Posterior vena cava (tissue), 2 donors: Measurements from ENCODE around the gene SLC17A5. TPM values are rescaled to one million over a fixed set of nuclear protein-coding genes. Genes with fewer than 3 reads are reported as not detected.
A peak's percentile ranks its signal among the peaks of the same experiment; 100 is the strongest.
"Not testable (repeated sequence)": the region's sequence is repeated elsewhere in the genome, so short reads cannot be mapped to it uniquely, and the experiment has no call there.

Source experiments
- DNase-seq: peaks from one replicate; pipeline ENCODE4 v3.0.0-alpha.2; 2020; ENCODE audit warnings: low spot score
- intact Hi-C, 2 donors: fragments of 100-400 bp; cut with DNase I; formaldehyde crosslinking; loops; one replicate each; pipeline versions ENCODE4 v1.14.1 to v1.14.2; 2022 to 2023
- total RNA-seq, 2 donors: library from RNA; stranded (reverse); fragmentation: NEBNext Ultra II Directional; extraction: Animal tissue kit (Norgen Biotek cat#: 25700); gene quantifications; one replicate each; pipeline ENCODE4 v1.2.1, GENCODE V29; 2021
- donor health status: DM: yes; HTN: yes; CAD: no.
- donor health status: DM: yes; HTN: yes; CAD: no.

SLC17A5 gene
- total RNA-seq, 2 donors from 2014 or later: 15.2 to 16.6 TPM

DNA sequence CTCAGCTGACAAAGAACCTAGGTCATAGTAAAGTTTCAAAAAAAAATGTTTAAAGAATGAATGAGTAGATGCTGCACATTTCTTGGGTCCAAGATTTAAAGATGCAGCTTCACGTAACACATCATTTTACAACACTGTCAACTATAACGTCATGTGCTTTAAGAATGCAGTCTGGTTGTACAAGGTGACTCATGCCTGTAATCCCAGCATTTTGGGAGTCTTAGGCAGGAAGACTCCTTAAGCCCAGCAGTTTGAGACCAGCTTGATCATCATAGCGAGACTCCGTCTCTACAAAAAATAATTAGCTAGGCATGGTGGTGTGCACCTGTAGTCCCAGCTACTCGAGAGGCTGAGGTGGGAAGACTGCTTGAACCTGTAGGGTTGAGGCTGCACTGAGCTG lies 21.9 kb downstream of the SLC17A5 start:
- intact Hi-C loops: no loop called here
- DNase-seq: no peak

- DNase-seq: no peak
- intact Hi-C loops: no loop called here
Observed at GRCh38 chr6:73630401-73630800, 23.4 kb downstream of the SLC17A5 start.

DNA sequence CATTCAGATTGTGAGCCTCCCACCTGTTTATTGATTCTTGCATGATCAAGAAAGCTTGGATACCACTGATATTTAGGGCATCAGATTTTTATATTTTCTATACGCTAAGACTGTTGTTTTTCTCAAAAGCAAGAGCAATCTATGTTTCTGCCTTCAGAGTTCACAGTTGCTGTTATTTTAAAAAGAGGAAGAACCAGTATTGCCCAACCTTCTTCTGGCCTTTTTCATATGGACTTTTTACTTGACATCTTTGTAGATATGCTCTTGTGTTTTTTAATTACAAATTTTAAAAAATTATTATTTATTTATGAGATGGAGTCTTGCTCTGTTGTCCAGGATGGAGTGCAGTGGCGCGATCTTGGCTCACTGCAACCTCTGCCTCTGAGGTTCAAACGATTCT lies 28.9 kb downstream of the SLC17A5 start:
- intact Hi-C loops: no loop called here
- no peak for DNase-seq

DNA sequence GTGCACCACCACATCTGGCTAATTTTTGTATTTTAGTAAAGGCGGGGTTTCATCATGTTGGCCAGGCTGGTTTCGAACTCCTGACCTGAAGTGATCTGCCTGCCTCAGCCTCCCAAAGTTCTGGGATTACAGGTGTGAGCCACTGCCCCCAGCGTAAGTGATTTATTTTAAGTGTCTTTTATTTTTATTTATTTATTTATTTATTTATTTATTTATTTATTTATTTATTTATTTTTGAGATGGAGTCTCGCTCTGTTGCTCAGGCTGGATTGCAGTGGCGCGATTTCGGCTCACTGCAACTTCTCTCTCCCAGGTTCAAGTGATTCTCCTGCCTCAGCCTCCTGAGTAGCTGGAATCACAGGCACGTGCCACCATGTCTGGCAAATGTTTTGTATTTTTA lies 30.3 kb downstream of the SLC17A5 start:
- DNase-seq, intact Hi-C loops: not testable (repeated sequence)

DNA sequence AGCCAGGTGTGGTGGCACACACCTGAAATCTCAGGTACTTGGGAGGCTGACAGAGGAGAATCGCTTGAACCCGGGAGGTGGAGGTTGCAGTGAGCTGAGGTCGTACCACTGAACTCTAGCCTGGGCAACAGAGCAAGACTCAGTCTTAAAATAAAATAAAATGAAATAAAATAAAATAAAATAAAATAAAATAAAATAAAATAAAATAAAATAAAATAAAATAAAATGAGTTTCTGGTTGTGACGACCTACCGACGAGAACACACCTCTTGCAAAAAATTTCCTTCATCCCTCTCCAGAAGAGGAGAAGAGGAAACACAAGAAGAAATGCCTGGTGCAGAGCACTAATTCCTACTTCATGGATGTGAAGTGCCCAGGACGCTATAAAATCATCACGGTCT lies 35.7 kb downstream of the SLC17A5 start:
- intact Hi-C loops: loop anchor here in 1 of 2 donors (5.0 kb wide), 1 partner anchor 441 kb away; no protein-coding TSS in a partner anchor
- DNase-seq: not testable (repeated sequence)

GRCh38 chr6:73614802-73615201 lies 39.0 kb downstream of the SLC17A5 start:
- intact Hi-C loops: loop anchor here (5.0 kb wide), 3 partner anchors 98 to 438 kb away; no protein-coding TSS in a partner anchor

DNA sequence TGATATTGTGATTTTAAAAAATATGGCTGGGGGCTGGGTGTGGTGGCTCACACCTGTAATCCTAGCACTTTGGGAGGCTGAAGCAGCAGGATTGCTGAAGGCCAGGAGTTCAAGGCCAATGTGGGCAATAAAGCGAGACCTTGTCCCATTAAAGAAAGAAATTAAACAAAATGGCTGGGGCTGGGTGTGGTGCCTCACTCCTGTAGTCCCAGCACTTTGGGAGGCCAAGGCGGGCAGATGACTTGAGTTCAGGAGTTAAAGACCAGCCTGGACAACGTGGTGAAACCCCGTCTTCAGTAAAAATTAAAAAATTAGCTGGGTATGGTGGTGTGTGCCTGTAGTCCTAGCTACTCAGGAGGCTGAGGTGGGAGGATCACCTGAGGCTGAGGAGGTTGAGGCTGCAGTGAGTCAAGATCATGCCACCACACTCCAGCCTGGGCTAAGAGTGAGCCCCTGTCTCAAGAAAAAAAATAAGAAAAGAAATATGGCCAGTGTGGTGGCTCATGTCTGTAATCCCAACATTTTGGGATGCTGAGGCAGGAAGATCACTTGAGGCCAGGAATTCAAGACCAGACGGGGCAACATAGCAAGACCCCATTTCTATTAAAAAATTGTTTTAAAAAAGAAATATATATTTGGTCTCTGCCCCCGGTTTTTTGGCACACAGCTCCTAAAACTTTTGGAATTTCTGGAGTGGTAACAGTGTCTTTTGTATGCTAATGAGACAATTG lies 39.8 kb downstream of the SLC17A5 start:
- intact Hi-C loops: loop anchor here (5.0 kb wide), 2 partner anchors 97 to 102 kb away; no protein-coding TSS in a partner anchor
- DNase-seq: no peak

More at GRCh38 chr6:73614802-73615201, 39.0 kb downstream of the SLC17A5 start:
- DNase-seq: no peak

GRCh38 chr6:73612611-73613010 lies 41.2 kb downstream of the SLC17A5 start:
- intact Hi-C loops: loop anchor here (5.0 kb wide), 2 partner anchors 95 to 100 kb away; no protein-coding TSS in a partner anchor
- no peak for DNase-seq

DNA sequence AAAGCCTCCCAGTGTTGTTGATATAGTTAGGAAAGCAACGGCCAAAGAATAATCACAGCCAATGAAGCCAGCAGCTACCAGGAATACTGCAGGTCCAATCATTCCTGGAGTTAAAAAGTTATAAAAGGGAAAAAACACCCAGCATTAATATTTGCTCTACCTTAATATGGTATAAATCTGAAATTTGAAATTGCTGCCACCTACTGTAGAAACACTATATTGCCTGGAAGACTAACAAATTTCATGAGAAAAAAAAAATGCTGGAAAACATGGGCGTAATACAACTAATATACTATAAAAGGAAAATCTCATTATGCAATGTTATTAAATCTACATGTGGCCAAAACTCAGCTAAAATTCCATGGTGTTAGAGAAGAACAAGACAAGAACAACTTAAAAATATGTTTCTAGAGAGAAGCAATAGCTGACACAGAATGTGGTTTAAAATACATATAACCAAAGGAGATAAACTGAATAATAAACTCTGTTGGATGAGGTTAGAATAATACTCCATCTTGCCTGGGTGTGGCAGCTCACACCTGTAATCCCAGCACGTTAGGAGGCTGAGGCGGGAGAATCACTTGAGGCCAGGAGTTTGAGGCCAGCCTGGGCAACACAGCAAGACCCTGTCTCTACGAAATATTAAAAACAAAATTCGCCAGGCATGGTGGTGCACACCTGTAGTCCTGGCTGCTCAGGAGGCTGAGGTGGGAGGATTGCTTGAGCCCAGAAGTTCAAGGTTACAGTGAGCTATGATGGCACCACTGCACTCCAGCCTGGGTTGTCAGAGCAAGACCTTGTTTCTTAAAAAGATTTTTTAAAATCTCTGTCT lies 43.1 kb downstream of the SLC17A5 start:
- no peak for DNase-seq
- intact Hi-C loops: loop anchor here (5.0 kb wide), 2 partner anchors 93 to 98 kb away; no protein-coding TSS in a partner anchor

GRCh38 chr6:73608761-73609160 lies 45.0 kb downstream of the SLC17A5 start:
- DNase-seq: no peak
- intact Hi-C loops: no loop called here

GRCh38 chr6:73606428-73606827 lies 47.4 kb downstream of the SLC17A5 start:
- DNase-seq: no peak
- intact Hi-C loops: no loop called here

DNA sequence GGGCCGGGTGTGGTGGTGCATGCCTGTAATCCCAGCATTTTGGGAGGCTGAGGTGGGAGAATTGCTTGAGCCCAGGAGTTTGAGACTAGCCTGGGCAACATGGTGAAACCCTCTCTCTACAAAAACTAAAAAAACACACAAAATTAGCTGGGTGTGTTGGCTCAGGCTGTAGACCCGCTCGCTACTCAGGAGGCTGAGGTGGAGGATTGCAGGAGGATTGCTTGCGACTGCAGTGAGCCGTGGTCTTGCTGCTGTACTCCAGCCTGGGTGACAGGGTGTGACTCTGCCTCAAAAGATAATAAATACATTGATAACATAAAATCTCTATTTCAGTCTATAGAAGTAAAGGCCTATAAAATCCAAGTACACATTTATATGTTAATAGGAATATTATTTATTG lies 49.3 kb downstream of the SLC17A5 start:
- intact Hi-C loops: no loop called here
- no peak for DNase-seq

GRCh38 chr6:73604020-73604419 lies 49.8 kb downstream of the SLC17A5 start:
- intact Hi-C loops: no loop called here
- DNase-seq: no peak

GRCh38 chr6:73586416-73586974 lies 67.3 kb downstream of the SLC17A5 start:
- DNase-seq: no peak
- intact Hi-C loops: no loop called here

GRCh38 chr6:73585566-73586415 lies 68.0 kb downstream of the SLC17A5 start:
- intact Hi-C loops: no loop called here
- DNase-seq: no peak

DNA sequence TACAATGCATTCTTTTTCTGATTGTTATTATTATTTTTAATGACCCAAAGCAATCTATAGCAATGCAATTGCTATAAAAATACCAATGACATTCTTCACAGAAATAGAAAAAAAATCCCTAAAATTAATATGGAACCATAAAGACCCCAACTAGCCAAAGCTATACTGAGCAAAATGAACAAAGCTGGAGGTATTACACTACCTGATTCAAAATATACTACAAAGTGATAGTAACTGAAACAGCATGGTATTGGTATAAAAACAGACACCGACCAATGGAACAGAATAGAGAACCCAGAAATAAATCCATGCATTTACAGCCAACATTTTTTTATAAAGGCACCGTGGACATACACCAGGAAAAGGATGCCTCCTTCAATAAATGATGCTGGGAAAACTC lies 72.5 kb downstream of the SLC17A5 start:
- intact Hi-C loops: loop anchor here in 1 of 2 donors (2.0 kb wide), 1 partner anchor 60 kb away; the partner anchor contains the start of gene EEF1A1
- no peak for DNase-seq

DNA sequence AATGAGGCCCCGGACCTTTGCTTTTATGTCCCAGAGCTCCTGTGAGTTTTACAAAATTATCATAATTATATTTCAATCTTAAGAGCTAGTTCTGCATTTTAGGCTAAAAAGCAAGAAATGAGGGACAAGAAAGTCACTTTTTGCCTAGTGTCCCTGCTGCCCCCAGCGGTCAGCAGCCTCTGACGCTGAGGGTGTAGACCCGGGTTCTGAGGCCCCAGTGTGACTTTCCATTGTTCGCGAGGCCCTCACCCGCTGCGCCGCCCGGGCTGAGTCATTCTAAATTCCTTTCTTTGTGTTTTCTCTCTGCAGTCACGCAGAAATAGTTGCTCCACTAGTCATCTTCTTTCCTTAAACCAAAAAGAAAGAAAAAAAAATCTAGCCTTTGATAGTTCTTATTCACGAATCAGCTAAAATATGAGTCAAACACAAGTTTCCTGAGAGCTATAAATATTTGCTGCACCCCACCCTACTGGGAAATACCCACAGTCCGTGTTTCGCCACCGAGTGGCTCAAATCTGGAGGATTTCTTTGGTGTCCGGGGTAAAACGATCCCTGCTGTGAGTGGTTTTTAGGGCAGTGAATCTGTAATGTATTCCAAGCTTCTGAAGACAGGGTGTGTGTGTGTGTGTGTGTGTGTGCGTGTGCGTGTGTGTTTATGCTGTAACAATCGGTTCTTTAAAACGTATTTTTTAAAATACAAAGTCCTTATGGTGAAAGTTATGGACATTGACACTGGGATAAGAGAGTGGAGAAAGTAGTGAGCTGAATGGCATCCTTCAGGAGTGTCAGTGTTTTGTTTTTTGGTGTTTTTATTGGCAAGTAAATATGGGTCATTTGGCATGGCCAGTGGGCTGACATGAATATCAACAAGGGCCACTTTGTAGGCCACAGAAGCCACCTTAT lies 73.3 kb downstream of the SLC17A5 start:
- peak; percentile 95 for DNase-seq
- intact Hi-C loops: loop anchor here in 1 of 2 donors (2.0 kb wide), 1 partner anchor 60 kb away; the partner anchor contains the start of gene EEF1A1

- no peak for DNase-seq
- intact Hi-C loops: loop anchor here (2.0 to 5.0 kb wide), 2 partner anchors 58 to 59 kb away; partner anchors contain the start of gene EEF1A1 (in 2 of the 2)
Observed at GRCh38 chr6:73579851-73580246, 73.9 kb downstream of the SLC17A5 start.
